GM12891 (cell line): Measurements from ENCODE around the gene SLC22A31.

Experiments
- PAX5 ChIP-seq: IDR thresholded peaks from 2 replicates; pipeline ENCODE4 v1.6.1; 2011; ENCODE audit warnings: low read length, moderate library complexity, mild to moderate bottlenecking; ENCODE audit not compliant: insufficient read depth, severe bottlenecking
- POLR2A ChIP-seq: IDR thresholded peaks from 2 replicates; pipeline ENCODE4 v1.6.1; 2011; ENCODE audit warnings: low read depth, low read length, control low read depth
- POLR2AphosphoS5 ChIP-seq: IDR thresholded peaks from 2 replicates; pipeline ENCODE4 v1.6.1; 2011; ENCODE audit warnings: low read depth, low read length, control low read depth

DNA sequence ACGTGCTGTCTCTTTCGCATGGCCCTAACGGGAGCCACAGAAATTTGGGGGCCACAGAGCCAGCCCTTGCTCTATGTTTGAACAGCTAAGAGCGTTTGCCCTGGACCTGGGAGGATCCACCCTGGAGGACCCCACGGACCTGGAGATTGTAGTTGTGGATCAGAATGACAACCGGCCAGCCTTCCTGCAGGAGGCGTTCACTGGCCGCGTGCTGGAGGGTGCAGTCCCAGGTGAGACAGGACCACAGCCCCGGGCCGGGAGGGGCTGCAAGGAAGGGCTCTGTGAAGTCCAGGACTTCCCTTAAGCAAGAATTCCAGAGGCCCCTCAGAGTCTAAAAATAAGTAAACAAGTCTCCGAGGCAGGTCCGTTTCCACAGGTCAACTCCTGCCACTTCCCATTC lies 16.9 kb downstream of the SLC22A31 start:
- no peak for TF ChIP-seq POLR2AphosphoS5
- no peak for TF ChIP-seq PAX5
- no peak for TF ChIP-seq POLR2A
